Stimulated activated CD8-positive, alpha-beta memory T cell treated with anti-CD3 and anti-CD28 coated beads, Interleukin-12 subunit alpha, Interleukin-12 subunit beta, amount 100 ng/mL, for 4 hours (primary cell): Measurements from ENCODE around the gene TLX1.

Experiments
- DNase-seq: peaks from one replicate; pipeline ENCODE4 v3.0.0-alpha.2; 2020; ENCODE audit warnings: low read depth

Gene TLX1

DNA sequence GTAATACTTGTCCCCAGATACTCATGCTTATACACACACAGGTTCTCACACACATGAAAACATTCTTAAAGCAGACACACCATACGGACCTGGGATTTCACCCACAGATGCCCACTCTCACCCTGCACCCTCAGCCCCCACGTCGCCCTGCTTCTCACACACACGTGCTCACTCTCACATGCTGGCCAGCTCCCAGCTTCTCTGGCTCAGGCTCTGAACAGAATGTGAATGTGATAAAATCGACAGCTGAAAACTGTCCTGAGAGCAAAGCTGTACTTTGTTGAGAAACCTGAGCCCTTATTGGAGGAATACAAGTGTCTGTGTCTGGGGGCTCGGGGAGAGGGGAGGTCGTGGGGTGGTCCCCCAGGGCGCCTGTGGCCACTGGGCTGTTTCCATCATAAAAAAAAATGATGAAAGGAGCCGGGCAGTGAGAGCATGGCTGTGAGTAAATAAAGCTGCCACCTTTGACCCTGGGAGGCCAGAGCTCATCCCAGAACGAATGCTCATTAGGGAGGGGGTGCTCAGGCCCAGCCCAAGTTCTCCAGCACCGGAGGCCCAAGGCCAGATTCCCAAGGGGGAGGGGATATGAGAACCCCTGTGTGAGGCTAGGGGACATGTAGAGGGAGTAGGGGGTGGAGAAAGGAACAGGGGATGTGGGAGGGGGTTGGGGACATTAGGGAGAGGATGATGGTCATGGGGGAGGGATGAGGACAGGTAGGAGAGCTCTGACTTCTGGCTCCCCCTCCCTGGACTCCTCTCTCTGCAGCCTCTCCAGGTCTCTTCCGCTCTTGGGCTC lies 18.1 kb upstream of the TLX1 start:
- DNase-seq = no peak

DNA sequence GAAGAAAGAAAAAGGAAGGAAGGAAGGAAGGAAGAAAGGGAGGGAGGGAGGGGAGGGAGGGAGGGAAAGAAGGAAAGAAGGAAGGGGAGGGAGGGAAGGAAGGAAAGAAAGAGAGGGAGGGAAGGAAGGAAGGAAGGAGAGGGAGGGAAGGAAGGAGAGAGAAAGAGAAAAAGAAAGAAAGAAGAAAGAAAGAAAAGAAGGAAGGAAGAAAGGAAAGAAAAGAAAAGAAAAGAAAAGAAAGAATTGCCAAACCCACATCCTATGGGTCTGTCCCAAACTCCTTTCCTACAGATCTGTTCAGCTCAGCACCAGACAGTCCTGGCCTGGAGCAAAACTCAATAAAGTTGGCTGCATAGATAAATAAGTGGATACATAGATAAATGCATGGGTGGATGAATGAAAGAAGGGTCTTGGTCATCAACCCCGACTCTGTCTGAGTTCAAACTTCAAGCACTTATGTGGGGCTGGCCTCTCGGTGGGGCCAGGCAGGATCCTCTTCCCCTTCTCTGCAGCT lies 17.2 kb upstream of the TLX1 start:
- DNase-seq = no peak

DNA sequence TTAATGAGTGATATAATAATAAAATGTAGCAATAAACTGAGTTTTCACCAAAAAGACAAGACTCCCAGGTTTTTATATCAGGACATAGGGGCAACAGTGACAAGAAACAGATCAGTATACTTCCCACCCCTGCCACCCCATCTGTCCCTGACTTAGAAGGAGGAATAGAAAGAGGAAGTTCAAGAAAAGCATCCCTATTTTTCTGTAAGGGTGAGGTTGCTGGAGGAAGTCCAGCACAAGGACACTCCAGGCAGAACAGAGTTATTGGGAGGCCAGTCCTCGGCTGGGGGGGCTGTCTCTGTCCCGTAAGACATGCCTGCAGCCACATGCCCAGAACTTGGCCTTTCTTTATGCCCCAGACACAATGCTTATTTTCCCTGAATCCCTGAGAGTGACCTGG lies 16.5 kb upstream of the TLX1 start:
- DNase-seq = no peak

DNA sequence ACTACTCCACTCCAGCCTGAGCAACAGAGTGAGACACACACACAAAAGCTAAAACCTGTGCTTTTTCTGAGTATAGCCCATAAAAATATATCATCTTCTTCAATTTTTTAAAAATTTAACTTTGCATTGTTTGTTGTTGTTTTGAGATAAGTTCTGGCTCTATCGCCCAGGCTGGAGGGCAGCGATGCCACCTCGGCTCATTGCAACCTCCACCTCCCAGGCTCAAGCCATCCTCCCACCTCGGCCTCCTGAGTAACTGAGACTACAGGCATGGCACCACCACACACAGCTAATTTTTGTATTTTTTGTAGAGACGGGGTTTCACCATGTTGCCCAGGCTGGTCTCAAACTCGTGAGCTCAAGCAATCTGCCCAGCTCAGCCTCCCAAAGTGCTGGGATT lies 14.3 kb upstream of the TLX1 start:
- DNase-seq = no peak

DNA sequence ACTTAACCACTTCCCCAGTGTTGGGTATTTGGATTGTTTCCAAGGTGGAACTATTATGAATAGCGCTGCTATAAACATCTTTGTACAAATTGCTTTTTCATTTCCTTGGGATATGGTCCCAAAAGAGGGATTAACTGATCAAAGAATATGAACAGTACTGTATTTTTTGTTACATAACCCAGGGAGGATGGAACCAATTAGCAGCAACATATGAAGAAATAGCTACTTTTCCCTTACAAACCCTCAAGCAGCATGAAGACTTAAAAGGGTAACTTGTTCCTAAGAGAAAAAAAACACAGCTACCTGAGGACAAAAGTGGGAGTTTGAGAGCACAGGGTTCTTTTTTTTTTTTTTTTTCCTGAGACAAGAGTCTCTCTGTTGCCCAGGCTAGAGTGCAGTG lies 13.1 kb upstream of the TLX1 start:
- no peak for DNase-seq

DNA sequence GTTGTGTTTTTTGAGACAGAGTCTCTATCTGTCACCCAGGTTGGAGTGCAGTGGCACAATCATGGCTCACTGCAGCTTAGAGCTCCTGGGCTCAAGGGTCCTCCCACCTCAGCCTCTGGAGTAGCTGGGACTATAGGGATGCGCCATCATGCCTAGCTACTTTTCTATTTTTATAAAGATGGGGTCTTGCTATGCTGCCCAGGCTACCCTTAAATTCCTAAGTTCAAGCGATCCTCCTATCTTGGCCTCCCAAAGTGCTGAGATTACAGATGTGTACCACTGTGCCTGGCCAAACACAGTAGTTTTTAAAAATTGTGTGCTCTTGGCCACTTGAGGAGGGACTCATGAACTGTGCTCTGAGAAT lies 10.6 kb upstream of the TLX1 start:
- no peak for DNase-seq

DNA sequence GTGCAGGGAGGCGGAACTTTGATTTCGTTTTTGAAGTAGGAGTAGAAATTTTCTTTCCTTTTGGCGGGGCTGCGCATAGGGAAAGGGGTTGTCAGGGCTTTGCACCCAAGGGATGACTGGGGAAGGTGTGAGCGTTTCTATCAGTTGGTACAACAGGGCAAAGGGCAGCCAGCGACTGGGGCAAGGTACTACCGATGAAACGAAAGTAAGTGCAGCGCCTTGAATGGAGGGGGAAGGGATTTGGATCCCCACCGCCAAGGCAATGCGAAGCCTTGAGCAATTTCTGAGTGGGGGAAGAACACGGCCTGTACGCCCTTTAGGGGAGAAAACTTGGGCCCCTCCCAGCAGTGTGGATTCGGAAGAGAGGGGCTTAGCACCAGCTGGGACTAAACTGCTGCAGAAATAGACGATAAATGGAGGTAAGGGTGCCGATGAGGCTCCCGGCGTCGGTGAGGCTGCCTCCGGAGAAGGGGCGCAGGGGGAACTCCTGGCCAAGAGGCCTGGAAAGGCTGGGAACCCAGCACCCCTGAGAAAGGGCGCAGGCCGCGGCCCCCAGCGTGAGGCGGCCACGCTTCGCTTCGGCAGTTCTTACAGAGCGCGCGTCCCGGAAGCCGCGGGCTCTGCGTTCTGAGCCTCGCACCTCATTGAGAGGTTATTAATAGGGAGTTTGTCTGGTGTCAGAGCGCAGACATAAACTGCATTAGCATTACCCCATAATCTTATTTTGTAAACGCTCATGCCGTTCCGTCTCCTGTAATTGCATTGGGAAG lies 10.0 kb upstream of the TLX1 start:
- no peak for DNase-seq

DNA sequence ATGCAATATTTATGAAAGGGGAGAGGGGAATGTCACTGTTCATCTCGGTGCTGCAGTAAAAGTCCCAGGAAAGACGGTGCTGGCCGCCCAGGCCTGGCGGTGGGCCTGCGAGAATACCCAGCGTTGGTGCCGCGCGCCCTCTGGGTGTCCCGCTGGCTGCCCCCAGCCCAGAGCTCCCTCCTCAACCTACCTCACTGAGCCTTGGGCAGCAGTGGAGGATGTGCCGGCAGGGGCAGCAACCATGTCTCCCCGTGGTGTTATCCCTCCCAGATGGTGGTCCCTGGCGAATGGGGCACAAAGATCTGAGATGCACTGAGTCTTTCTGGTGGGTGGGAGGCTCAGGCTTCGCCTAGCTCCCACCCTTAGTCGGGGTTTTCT lies 9.5 kb upstream of the TLX1 start:
- DNase-seq = no peak

DNA sequence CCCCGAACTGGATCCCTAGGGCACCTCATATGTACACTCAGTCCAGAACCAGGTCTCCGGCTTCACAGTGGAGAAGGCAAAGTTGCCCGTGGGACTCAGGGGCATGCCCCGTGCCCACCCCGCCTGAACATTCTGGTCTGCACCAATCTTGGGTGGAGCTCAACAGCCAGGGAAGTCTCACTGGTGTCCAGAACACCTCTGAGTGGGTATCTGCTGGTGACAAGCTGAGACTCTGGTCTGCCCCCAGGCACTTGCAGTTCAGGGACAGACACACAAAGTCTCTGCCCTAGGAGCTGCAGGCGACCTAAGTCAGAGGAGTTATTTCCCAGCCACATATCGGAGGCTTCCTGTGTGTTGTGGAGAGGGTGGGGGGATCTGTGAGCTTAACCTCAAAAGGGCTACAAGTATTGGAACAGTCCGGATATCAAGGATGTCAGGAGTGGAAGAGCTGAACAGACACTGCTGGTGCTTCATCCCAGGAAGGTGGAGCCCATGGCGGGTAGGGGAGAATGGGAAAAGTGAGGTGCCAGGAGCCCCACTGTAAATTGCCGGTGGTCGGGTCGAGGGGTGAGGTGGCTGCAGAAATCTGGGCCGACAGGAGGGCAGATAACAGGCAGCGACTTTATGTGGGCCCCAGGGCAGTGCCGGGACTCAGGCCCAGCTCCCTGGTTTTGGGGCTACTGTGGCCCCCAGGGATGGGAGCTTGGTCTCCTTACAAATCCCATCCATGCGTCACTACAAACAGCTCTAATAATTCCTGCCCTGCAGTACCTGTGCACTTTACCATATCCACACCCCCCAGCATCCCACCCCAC lies 8.6 kb upstream of the TLX1 start:
- DNase-seq = no peak

DNA sequence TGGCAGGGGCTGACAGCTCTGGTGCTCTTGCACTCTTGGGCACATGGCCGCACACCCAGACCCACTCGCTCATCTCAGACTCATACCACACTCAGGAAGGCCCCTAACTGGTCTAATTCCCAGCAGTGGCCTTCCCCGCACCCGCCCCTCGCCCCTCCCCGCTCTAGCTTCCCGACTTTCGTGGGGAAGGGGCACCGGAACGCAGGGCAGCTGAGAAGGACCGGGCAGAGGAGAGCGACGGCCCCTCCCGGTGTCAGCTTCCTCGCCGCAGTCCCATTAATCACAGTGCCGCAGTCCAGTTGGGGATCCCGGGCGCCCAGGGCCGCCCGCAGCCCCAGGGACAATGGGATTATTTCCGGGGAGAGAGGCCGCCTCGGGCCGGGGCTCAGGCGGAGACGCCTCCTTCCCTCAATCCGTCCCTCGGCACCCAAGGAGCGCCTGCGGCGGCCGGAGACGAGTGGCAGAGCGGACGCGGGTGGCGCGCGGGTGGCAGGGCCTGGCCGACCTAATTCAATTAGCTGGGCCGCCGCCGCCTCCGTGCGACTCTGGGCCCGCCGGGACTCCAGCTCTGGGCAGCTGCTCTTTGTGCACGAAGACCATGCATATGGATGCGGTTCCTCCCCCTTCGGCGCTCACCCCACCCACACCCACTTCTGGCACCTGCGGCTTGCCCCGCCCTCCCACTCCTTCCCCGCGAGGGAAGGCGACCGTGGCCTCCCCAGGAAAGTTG lies 7.8 kb upstream of the TLX1 start:
- DNase-seq = no peak

DNA sequence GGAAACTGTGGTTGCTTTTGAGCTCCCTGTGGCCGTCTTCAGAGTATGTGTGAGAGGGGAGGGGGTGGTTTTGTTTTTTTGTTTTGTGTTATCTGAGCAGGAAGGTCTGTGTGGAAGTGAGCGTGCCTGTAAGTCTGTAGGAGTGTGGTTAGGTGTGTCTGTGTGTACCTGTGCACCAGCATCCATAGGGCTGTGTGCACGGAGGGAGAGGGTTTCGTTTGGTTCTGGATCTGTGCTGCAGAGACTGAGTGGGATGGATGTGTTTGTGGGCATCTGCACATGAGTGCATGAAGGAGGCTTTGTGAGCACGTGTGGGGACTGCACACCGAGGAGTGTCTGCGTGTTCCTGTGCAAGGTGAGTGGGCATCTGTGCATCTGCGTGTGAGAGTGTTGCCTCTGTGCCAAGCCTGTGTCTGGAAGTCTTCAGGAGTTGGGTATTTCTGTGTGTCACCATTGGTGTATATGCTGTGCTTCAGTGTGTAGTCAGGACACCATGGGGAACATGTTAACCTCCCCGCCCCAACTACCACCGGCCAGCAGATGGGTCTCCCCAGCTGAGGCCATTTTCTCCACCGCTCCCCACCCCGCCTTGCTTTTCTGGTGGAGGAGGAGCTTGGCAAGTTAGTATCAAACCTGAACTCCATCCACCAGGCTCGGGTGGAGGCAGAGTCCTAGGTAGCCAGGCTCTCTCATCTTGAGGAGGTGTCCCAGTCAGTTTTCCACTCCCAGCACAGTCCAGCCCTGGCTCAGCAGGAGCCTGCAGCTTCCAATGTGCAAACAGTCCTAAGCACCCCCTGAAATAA lies 7.1 kb upstream of the TLX1 start:
- no peak for DNase-seq

DNA sequence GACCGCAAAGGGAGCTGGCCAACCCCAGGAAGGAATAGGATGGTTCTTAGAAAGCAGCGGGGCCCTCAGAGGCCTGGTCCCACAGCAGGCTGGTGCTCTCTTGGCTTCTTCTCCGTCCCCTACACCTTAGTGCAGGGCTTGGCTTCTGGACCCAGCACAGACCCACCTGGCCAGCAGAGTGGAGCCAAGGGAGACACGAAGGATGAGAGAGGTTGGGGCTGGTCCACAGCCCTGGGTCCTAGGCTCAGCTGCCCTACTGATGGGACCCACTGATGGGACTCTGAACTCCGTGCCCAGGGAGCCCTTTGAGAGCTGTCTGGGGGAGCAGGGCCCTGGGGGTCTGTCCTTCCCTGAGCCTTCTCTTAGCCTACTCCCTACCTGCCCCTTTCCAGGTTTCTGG lies 6.2 kb upstream of the TLX1 start:
- DNase-seq = no peak

DNA sequence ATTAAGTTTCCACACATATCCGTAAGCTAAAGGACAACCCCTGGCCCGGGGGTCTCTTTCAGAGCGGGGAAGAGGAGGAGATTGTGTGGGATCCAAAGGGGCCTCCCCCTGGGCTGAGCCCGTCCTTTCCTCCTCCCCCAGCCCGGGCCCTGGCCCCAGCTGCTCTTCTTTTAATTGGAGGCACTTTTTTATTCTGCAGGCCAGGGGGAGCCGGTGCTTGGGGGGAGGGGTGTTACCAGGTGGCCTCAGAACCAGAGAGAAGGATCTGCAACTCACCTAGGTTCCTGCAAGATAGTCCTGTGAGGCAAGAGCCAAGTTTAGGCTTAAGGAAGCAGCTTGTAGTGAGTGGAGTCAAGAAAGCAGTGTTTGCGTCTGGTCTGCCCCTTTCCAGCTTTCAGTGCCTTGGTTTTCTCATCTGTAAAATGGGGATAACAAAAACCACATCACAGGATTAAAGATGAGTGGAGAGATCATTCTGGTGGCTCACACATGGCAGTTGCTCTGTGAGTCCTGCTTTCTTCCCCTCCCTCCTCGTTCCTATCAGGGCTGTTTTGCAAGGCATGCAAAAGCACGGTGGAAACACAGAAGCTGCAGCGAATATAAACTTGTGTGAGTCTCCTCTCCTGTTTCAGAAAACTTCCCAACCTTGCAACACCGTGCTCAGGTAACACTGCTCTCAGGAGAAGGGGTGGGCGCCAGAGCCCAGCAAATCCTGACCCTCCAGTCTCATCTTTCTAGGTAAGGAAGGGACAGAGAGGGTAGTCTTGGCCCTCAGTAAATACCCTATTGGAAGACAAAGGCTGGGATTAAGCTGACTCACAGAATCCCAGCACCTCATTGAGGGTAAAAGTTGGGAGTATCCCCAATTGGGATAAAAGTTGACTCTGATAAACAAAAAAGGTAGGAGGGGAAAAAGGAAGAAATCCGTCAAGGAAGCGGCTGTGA lies 4.1 kb upstream of the TLX1 start:
- no peak for DNase-seq

DNA sequence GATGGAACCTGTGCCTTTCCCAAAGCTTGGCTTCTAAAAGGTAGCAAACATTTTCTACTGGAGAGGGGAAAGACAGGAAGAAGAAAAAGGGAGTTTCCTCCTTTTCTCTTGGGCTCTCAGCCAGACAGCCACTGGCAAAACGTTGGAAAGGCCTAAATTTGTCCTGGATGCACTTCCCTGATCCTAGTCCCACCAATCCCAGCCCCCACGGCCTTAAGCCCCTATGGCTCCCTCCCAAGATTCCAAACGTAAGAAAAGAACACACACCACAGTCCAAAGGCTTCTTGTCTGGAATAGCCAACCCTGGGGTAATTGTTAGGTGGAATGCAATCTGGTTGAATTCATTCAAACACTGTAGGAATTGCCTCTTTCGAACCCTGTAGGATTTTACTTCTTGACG lies 959 bp upstream of the TLX1 start:
- no peak for DNase-seq

DNA sequence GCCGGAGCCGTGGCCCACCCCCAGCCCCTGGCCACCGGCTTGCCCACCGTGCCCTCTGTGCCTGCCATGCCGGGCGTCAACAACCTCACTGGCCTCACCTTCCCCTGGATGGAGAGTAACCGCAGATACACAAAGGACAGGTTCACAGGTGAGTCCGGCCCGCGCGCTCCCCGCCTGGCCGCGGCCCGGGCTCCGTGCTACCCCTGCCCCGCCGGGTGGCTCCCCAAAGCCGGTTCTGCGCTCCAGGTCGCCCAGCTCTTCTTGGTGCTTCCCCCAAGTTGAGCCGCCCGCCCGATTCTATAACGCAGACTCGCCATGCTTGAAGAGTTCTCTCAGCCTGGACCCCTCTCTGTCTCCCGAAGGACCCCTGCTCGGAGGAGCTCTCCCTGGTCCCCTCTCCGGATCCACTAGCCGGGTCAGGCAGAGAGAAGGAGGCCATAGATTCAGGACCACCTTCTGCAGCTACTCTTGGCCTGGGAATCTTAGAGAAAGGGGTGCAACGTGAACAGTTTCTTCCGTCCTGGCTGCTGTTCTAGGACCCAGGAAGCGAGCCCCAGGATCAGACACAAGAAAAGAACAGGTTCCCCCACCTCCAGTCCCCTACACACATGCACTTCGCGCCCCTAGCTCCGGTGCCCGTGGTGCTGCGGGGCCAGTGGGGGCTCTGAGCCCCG lies 999 bp downstream of the TLX1 start:
- no peak for DNase-seq

DNA sequence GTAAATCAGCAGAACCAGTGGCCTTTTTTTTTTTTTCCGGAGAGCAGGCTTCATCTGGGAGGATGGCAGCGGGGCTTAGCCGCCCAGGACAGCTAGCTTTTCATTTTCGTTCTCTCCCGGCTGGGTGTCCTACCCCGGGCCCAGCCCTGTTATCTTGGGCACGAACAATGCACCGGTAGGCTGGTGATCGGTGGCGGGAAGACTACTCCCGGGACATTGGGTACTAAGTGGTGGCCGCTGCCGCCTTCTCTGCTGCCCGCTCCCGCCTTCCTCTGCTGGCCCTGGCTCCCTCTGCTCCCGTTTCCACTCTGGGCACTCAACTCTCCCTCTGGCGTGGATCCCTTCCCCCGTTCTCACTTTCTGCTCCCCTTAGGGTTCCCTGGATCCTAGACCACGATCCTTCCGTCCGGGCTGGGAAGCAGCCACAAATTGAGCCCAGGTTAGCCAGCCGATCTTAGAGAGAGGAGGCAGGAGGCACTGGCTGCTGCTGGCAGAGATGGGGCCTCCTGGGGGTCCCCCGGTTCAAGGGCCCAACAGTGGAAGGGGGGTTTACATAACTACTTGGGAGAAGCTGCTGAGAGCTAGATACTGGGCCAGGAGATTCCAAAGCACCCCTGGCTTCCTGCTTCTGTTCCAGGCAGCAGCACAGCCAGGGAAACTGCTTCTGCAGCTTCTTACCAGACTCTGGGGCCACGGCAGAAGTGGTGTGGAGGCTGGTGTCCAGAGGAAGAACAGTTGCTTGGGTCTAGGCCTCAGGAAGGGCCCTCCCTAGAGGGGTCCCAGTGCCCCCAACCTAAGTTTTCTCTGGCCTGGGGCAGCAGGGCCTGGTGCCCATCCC lies 1.8 kb downstream of the TLX1 start:
- DNase-seq = no peak

DNA sequence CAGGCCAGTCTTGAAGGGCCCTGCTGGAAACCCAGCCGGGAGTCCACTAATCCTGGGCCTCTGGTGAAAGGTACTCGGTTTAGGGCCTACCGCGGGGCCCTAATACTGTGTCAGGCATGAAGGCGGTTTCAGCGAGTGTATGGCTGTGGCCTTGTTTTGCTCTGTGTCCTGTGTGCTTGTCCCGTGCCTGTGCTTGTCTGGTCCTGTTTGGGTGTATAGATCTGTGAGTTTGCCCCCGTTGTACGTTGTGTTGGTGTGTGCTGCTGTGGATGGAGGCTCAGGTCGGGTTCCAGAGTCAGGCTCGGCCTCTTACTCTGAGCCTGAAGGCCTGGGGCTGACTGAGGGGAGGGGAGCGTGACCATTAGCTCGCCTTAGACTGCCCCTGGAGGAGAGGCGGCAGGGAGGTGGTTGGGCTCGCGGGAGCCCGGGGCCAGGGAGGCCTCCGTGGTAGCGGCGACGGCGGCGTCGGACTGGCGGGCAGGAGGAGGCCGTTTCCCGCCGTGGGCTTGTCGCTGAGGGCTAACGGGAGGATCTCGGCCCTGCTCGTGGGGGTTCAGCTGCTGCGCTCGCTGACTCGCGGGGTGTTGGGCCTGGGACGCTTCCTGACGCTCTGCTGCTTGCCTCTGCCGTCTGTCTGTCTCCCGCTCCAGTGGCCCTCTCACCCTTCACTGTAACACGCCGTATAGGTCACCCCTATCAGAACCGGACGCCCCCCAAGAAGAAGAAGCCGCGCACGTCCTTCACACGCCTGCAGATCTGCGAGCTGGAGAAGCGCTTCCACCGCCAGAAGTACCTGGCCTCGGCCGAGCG lies 2.6 kb downstream of the TLX1 start:
- no peak for DNase-seq
